CD14-positive monocyte (primary cell): Measurements from ENCODE around the gene SLC22A31. TPM values are rescaled to one million over a fixed set of nuclear protein-coding genes. Genes with fewer than 3 reads are reported as not detected.

Experiments
- DNase-seq, 3 donors: peaks; one replicate each; pipeline ENCODE4 v3.0.0-alpha.2; 2011 to 2022
- H2AFZ ChIP-seq: 2 replicates; pipeline ENCODE4 v1.6.0; 2012; ENCODE audit warnings: mild to moderate bottlenecking, low read depth, low read length, inconsistent platforms; ENCODE audit not compliant: insufficient read depth, poor library complexity, severe bottlenecking
- H3K27ac ChIP-seq, 2 donors: 1 replicate in 1 of 2; 2 replicates in 1 of 2; pipeline ENCODE4 v1.5.1; 2012 to 2013; ENCODE audit warnings: low read length in 2 of 2, control low read depth in 1 of 2, inconsistent platforms in 1 of 2, low read depth in 1 of 2, mild to moderate bottlenecking in 1 of 2
- H3K27me3 ChIP-seq, 2 donors: one replicate each; pipeline versions ENCODE4 v1.6.0 to v1.6.1; 2011 to 2013; ENCODE audit warnings: low read length in 2 of 2; ENCODE audit not compliant: control insufficient read depth in 2 of 2, insufficient read depth in 2 of 2
- H3K36me3 ChIP-seq, 2 donors: replicated peaks in 1 of 2; 1 replicate in 1 of 2; 2 replicates in 1 of 2; pipeline versions ENCODE4 v1.5.1 to v1.6.1; 2012 to 2013; ENCODE audit warnings: low read length in 2 of 2, control low read depth in 1 of 2, inconsistent platforms in 1 of 2, mild to moderate bottlenecking in 1 of 2; ENCODE audit not compliant: insufficient read depth in 2 of 2, control insufficient read depth in 1 of 2
- H3K4me1 ChIP-seq, 2 donors: 1 replicate in 1 of 2; 2 replicates in 1 of 2; pipeline versions ENCODE4 v1.5.1 to v1.6.1; 2012 to 2013; ENCODE audit warnings: low read length in 2 of 2, control low read depth in 1 of 2, inconsistent platforms in 1 of 2, mild to moderate bottlenecking in 1 of 2, moderate library complexity in 1 of 2; ENCODE audit not compliant: insufficient read depth in 2 of 2, control insufficient read depth in 1 of 2
- H3K4me2 ChIP-seq: replicated peaks from 2 replicates; pipeline ENCODE3; 2012; ENCODE audit warnings: low read length, moderate library complexity, mild to moderate bottlenecking; ENCODE audit not compliant: poor library complexity, severe bottlenecking; ENCODE audit errors: extremely low read depth
- H3K4me3 ChIP-seq, 3 experiments: fragments of 200-600 bp in 1 of 3; sonication (generic) in 1 of 3; replicated peaks in 1 of 3; 1 replicate in 2 of 3; 2 replicates in 1 of 3; pipeline ENCODE4 v1.5.1; 2011 to 2013; ENCODE audit warnings: low read length in 3 of 3, mild to moderate bottlenecking in 3 of 3, control low read depth in 2 of 3, low read depth in 2 of 3, inconsistent platforms in 1 of 3, moderate library complexity in 1 of 3
- H3K79me2 ChIP-seq: 2 replicates; pipeline ENCODE4 v1.6.0; 2012; ENCODE audit warnings: mild to moderate bottlenecking, control low read depth, inconsistent platforms, low read length, moderate library complexity; ENCODE audit not compliant: insufficient read depth
- H3K9ac ChIP-seq: 2 replicates; pipeline ENCODE4 v1.6.0; 2017; ENCODE audit warnings: low read length, mild to moderate bottlenecking; ENCODE audit not compliant: insufficient read depth, poor library complexity, severe bottlenecking
- H3K9me3 ChIP-seq, 2 donors: replicated peaks in 1 of 2; 1 replicate in 1 of 2; 2 replicates in 1 of 2; pipeline versions ENCODE4 v1.5.1 to v1.6.1; 2012 to 2013; ENCODE audit warnings: low read length in 2 of 2, control low read depth in 1 of 2; ENCODE audit not compliant: control insufficient read depth in 1 of 2, insufficient read depth in 1 of 2
- H4K20me1 ChIP-seq: 2 replicates; pipeline ENCODE4 v1.6.0; 2012; ENCODE audit warnings: mild to moderate bottlenecking, low read length, control low read depth, moderate library complexity; ENCODE audit not compliant: insufficient read depth
- H3K27ac Mint-ChIP-seq, 7 donors: one replicate each; pipeline ENCODE4 v1.8.0; 2020; ENCODE audit warnings: mild to moderate bottlenecking in 7 of 7, mixed read lengths in 7 of 7, moderate library complexity in 6 of 7, inconsistent platforms in 2 of 7
- H3K27me3 Mint-ChIP-seq, 3 donors: one replicate each; pipeline ENCODE4 v1.8.0; 2021 to 2022; ENCODE audit warnings: low read depth in 3 of 3, mild to moderate bottlenecking in 3 of 3, mixed read lengths in 3 of 3, moderate library complexity in 3 of 3, inconsistent platforms in 1 of 3
- H3K36me3 Mint-ChIP-seq, 2 donors: one replicate each; pipeline ENCODE4 v1.8.0; 2020; ENCODE audit warnings: mixed read lengths in 2 of 2, inconsistent platforms in 1 of 2, mild to moderate bottlenecking in 1 of 2
- H3K4me1 Mint-ChIP-seq: one replicate; pipeline ENCODE4 v1.8.0; 2020; ENCODE audit warnings: mild to moderate bottlenecking, mixed read lengths
- H3K4me3 Mint-ChIP-seq, 2 donors: one replicate each; pipeline ENCODE4 v1.8.0; 2020; ENCODE audit warnings: mild to moderate bottlenecking in 2 of 2, mixed read lengths in 2 of 2, moderate library complexity in 1 of 2
- H3K9me3 Mint-ChIP-seq, 7 donors: one replicate each; pipeline ENCODE4 v1.8.0; 2020 to 2022; ENCODE audit warnings: mixed read lengths in 7 of 7, mild to moderate bottlenecking in 6 of 7, moderate library complexity in 6 of 7, inconsistent platforms in 2 of 7
- CTCF ChIP-seq: fragments of 200-600 bp; IDR thresholded peaks from one replicate; pipeline ENCODE4 v1.8.0; 2022; ENCODE audit warnings: antibody characterized with exemption, mild to moderate bottlenecking
- WGBS: methylation state at CpG from one replicate; pipeline ENCODE4 v1.1.5; 2013; ENCODE audit warnings: missing lambda C conversion rate; ENCODE audit not compliant: insufficient coverage; 5-methylcytosine and 5-hydroxymethylcytosine counted together
- intact Hi-C, 2 donors: fragments of 100-400 bp; cut with micrococcal nuclease; formaldehyde crosslinking; loops; one replicate each; pipeline versions ENCODE4 v1.15.0 to v1.15.1; 2023
- polyA plus RNA-seq, 3 donors: library from polyadenylated mRNA; depleted of rRNA in 1 of 3; unstranded in 2 of 3; stranded (reverse) in 1 of 3; fragments of 300-500 nt in 2 of 3; fragments of >200 nt in 1 of 3; fragmentation: Illumina TruSeq in 2 of 3; gene quantifications; 1 replicate in 2 of 3; 2 replicates in 1 of 3; pipeline ENCODE4 v1.2.3, GENCODE V29; 2012 to 2021

Gene SLC22A31
- polyA plus RNA-seq, 3 donors, result 0.29 TPM; not detected in 2

- H3K27me3 Mint-ChIP-seq, result peaks cover 17 to 20% (median 18%) of the 10 kb centered on the region in 3 donors
- Histone ChIP-seq H3K79me2 (no peaks in the 10 kb centered on the region), H3K27me3 (peaks cover 0 to 6% of the 10 kb centered on the region in 2 donors), H3K4me2 (peak overlapping the region; percentile 90), H3K27ac (peak overlapping the region; percentile 91 to 97), H3K36me3 (no peaks in the 10 kb centered on the region), H2AFZ (peak overlapping the region; percentile 74), H3K4me3 (peak overlapping the region; percentile 59 to 80 (median 79)), H3K9ac (peak overlapping the region; percentile 83), H3K9me3 (peaks cover 0 to 2% of the 10 kb centered on the region in 2 donors), H4K20me1 (no peaks in the 10 kb centered on the region), H3K4me1 (peaks cover 14 to 18% of the 10 kb centered on the region in 2 donors)
- peaks cover 15% of the 10 kb centered on the region for H3K4me1 Mint-ChIP-seq
- DNase-seq, result peak; percentile 81 to 92 (median 88)
- H3K4me3 Mint-ChIP-seq, result peak overlapping the region; percentile 94 to 96
- peak overlapping the region; percentile 95 to 99 (median 98) for H3K27ac Mint-ChIP-seq
- 9% methylated on average over 28 of the region's 39 CpGs for WGBS
- H3K9me3 Mint-ChIP-seq, result peaks cover 0 to 3% (median 0%) of the 10 kb centered on the region in 7 donors
- no peaks in the 10 kb centered on the region for H3K36me3 Mint-ChIP-seq
- intact Hi-C loops, result loop anchor here in 1 of 2 donors (2.0 kb wide), 1 partner anchor 47 kb away; no protein-coding TSS in a partner anchor
- no peak for TF ChIP-seq CTCF
These were observed 41.1 kb upstream of the SLC22A31 start for GRCh38 chr16:89241187-89242007.

GRCh38 chr16:89237733-89238132, 37.4 kb upstream of the SLC22A31 start:
- Mint-ChIP-seq H3K27me3 (peaks cover 0 to 5% (median 3%) of the 10 kb centered on the region in 3 donors), H3K27ac (no peak overlapping the region), H3K9me3 (peaks cover 0 to 4% (median 2%) of the 10 kb centered on the region in 7 donors), H3K4me1 (peaks cover 26% of the 10 kb centered on the region), H3K4me3 (no peak overlapping the region), H3K36me3 (peaks cover 6 to 12% of the 10 kb centered on the region in 2 donors)
- H3K4me3 ChIP-seq, result no peak overlapping the region
- WGBS, result no CpG with 5 or more reads among the region's 3 CpGs
- peaks cover 0 to 2% of the 10 kb centered on the region in 2 donors for H3K36me3 ChIP-seq
- no peaks in the 10 kb centered on the region for H3K9me3 ChIP-seq
- H3K4me2 ChIP-seq, result no peak overlapping the region
- no peak overlapping the region for H3K27ac ChIP-seq
- no peaks in the 10 kb centered on the region for H3K27me3 ChIP-seq
- H2AFZ ChIP-seq, result no peak overlapping the region
- H3K79me2 ChIP-seq, result peaks cover 3% of the 10 kb centered on the region
- no peak overlapping the region for H3K9ac ChIP-seq
- H3K4me1 ChIP-seq, result peaks cover 24 to 34% of the 10 kb centered on the region in 2 donors
- no peaks in the 10 kb centered on the region for H4K20me1 ChIP-seq
- no peak for DNase-seq
- intact Hi-C loops, result no loop called here
- no peak for TF ChIP-seq CTCF
